K562 (cell line): ENCODE results near the gene MYCBP2. TPM values are rescaled to one million over a fixed set of nuclear protein-coding genes. Genes with fewer than 3 reads are reported as not detected.

ENCODE experiments used
- ATAC-seq: fragments of 200-7000 bp; cut with Tn5 transposase; 3 replicates; pipeline ENCODE4 v1.9.1; 2020; ENCODE audit warnings: moderate library complexity
- BruUV-seq: library from RNA; stranded (reverse); fragments of 400-500 nt; replicated peaks from 2 replicates; lab custom pipeline; 2021; lab: Mats Ljungman, UMichigan
- CTCF ChIA-PET: fragments of 300-600 bp; formaldehyde crosslinking; extraction: SDS; loops from one replicate; lab custom pipeline; 2021; ENCODE audit warnings: low intra/inter-chr PET ratio; lab: Yijun Ruan, JAX
- POLR2A ChIA-PET: fragments of 300-600, 350-650 bp; sonication (Branson Sonifier 250); formaldehyde crosslinking; extraction: SDS; loops from one replicate; lab custom pipeline; 2021; ENCODE audit warnings: antibody characterized with exemption, inconsistent platforms; lab: Yijun Ruan, JAX
- DNase-seq, 4 experiments: peaks; one replicate each; pipeline versions ENCODE4 v3.0.0 to v3.0.0-alpha.2; 2011 to 2018; ENCODE audit warnings: low spot score in 3 of 4, mixed read lengths in 3 of 4; ENCODE audit errors: extremely low read depth in 1 of 4
- FAIRE-seq: peaks from 2 replicates; lab custom pipeline; 2011; peaks lifted over from hg19 to GRCh38; lab: Jason Lieb, UNC
- H2AFZ ChIP-seq: 2 replicates; pipeline ENCODE4 v1.6.0; 2011; ENCODE audit warnings: low read depth, low read length, control low read depth, inconsistent platforms
- H3K27ac ChIP-seq: fragments of 200-600 bp; 3 replicates; pipeline ENCODE4 v1.8.0; 2011; ENCODE audit warnings: low read depth, mild to moderate bottlenecking, control low read depth, inconsistent platforms, low read length, moderate library complexity, mixed read lengths; ENCODE audit errors: extremely low read depth
- H3K27me3 ChIP-seq, 2 experiments: fragments of 300-600 bp in 1 of 2; 2 replicates in 1 of 2; 3 replicates in 1 of 2; pipeline versions ENCODE4 v1.6.0 to v1.8.0; 2011; ENCODE audit warnings: inconsistent platforms in 2 of 2, low read length in 2 of 2, mild to moderate bottlenecking in 1 of 2, mixed read lengths in 1 of 2, moderate library complexity in 1 of 2; ENCODE audit not compliant: control insufficient read depth in 2 of 2, insufficient read depth in 2 of 2
- H3K36me3 ChIP-seq: fragments of 300-600 bp; 3 replicates; pipeline ENCODE4 v1.8.0; 2011; ENCODE audit warnings: mild to moderate bottlenecking, low read length, inconsistent platforms; ENCODE audit not compliant: control insufficient read depth, insufficient read depth
- H3K4me1 ChIP-seq, 2 experiments: fragments of 200-600 bp in 1 of 2; replicated peaks in 1 of 2; 2 replicates in 1 of 2; 3 replicates in 1 of 2; pipeline versions ENCODE4 v1.5.1 to v1.8.0; 2011; ENCODE audit warnings: inconsistent platforms in 2 of 2, low read length in 2 of 2, mild to moderate bottlenecking in 1 of 2, mixed read lengths in 1 of 2, moderate library complexity in 1 of 2; ENCODE audit not compliant: control insufficient read depth in 2 of 2, insufficient read depth in 2 of 2
- H3K4me2 ChIP-seq: 2 replicates; pipeline ENCODE4 v1.6.1; 2011; ENCODE audit warnings: low read length, control low read depth, inconsistent platforms, mixed read lengths; ENCODE audit not compliant: insufficient read depth
- H3K4me3 ChIP-seq: fragments of 200-600 bp; sonication (generic), shearing (Covaris generic); 2 replicates; pipeline ENCODE4 v1.5.1; 2016; ENCODE audit warnings: control low read depth, inconsistent platforms
- H3K79me2 ChIP-seq: fragments of 200-600 bp; 3 replicates; pipeline ENCODE4 v1.8.0; 2011; ENCODE audit warnings: low read length, inconsistent platforms; ENCODE audit not compliant: control insufficient read depth, insufficient read depth
- H3K9ac ChIP-seq, 2 experiments: 2 replicates each; pipeline versions ENCODE4 v1.6.0 to v1.6.1; 2011; ENCODE audit warnings: low read depth in 2 of 2, low read length in 2 of 2, control low read depth in 1 of 2, inconsistent platforms in 1 of 2, mild to moderate bottlenecking in 1 of 2, mixed read lengths in 1 of 2; ENCODE audit not compliant: insufficient read depth in 1 of 2
- H3K9me1 ChIP-seq: one replicate; pipeline ENCODE4 v1.6.0; 2011; ENCODE audit warnings: inconsistent platforms, mild to moderate bottlenecking, low read length, moderate library complexity; ENCODE audit not compliant: control insufficient read depth, insufficient read depth
- H3K9me3 ChIP-seq: replicated peaks from 2 replicates; pipeline ENCODE4 v1.5.1; 2011; ENCODE audit warnings: low read depth, low read length, inconsistent platforms; ENCODE audit not compliant: control insufficient read depth, insufficient read depth
- H4K20me1 ChIP-seq: replicated peaks from 2 replicates; pipeline ENCODE4 v1.6.1; 2011; ENCODE audit warnings: low read length, inconsistent platforms, mixed read lengths; ENCODE audit not compliant: control insufficient read depth, insufficient read depth
- COPS2 ChIP-seq: fragments of 450-650 bp; conservative IDR thresholded peaks from 2 replicates; pipeline ENCODE4 v1.6.1; 2016; ENCODE audit warnings: mild to moderate bottlenecking, moderate library complexity
- ETV5 ChIP-seq: sonication (generic); formaldehyde crosslinking; IDR thresholded peaks from 2 replicates; pipeline ENCODE4 v1.4.0; 2020; ENCODE audit warnings: low read depth, mild to moderate bottlenecking, missing genetic modification reagents
- GATA2 ChIP-seq: sonication (generic); formaldehyde crosslinking; IDR thresholded peaks from 2 replicates; pipeline ENCODE4 v1.4.0; 2020; ENCODE audit warnings: mild to moderate bottlenecking, missing genetic modification reagents
- MYBL2 ChIP-seq, 2 experiments: fragments of 450-650 bp in 1 of 2; sonication (generic) in 1 of 2; formaldehyde crosslinking in 1 of 2; IDR thresholded peaks; 2 replicates each; pipeline versions ENCODE4 v1.6.1 to v1.8.1; 2017 to 2022; ENCODE audit warnings: borderline replicate concordance in 1 of 2, inconsistent platforms in 1 of 2, low read depth in 1 of 2, mild to moderate bottlenecking in 1 of 2, missing genetic modification reagents in 1 of 2, moderate library complexity in 1 of 2
- NCOR1 ChIP-seq: fragments of 450-650 bp; IDR thresholded peaks from 2 replicates; pipeline ENCODE4 v1.6.1; 2016; ENCODE audit warnings: mild to moderate bottlenecking, moderate library complexity
- NRF1 ChIP-seq, 2 experiments: fragments of 450-650 bp; IDR thresholded peaks in 1 of 2; conservative IDR thresholded peaks in 1 of 2; 2 replicates each; pipeline ENCODE4 v1.6.1; 2014; ENCODE audit warnings: mild to moderate bottlenecking in 2 of 2
- ZEB2 ChIP-seq: fragments of 450-650 bp; IDR thresholded peaks from 2 replicates; pipeline ENCODE4 v1.6.1; 2016
- ZKSCAN3 ChIP-seq: fragments of 250-450 bp; sonication (Bioruptor Pico); IDR thresholded peaks from 2 replicates; pipeline ENCODE4 v1.4.0; 2020
- WGBS: fragments of 100-300 bp; shearing (Covaris generic); methylation state at CpG from one replicate; pipeline ENCODE4 v1.1.6; 2016; ENCODE audit warnings: low coverage, mixed read lengths; ENCODE audit not compliant: insufficient coverage; ENCODE audit errors: missing lambda C conversion rate; 5-methylcytosine and 5-hydroxymethylcytosine counted together
- in situ Hi-C: fragments of 300-500 bp; cut with MboI; formaldehyde crosslinking; loops from 4 replicates; pipeline ENCODE4 v1.15.0; 2018; ENCODE audit warnings: inconsistent platforms, mixed read lengths
- intact Hi-C: fragments of 100-400 bp; cut with micrococcal nuclease; formaldehyde crosslinking; loops from 2 replicates; pipeline ENCODE4 v1.14.2; 2022
- polyA plus RNA-seq, 8 experiments: library from polyadenylated mRNA; depleted of rRNA in 4 of 8; stranded (reverse) in 5 of 8; unstranded in 3 of 8; fragments of >200 nt; fragmentation: Nextera tagmentation in 2 of 8; fragmentation: Illumina TruSeq in 1 of 8; extraction: Ambion mirVana in 2 of 8; extraction: Trizol in 1 of 8; gene quantifications; 2 replicates each; pipeline versions ENCODE4 v1.2.1 to v1.2.3, GENCODE V29; 2011 to 2014; ENCODE audit warnings: inconsistent platforms in 1 of 8, missing spikeins in 1 of 8
- total RNA-seq, 7 experiments: library from RNA; depleted of rRNA in 6 of 7; stranded (reverse); fragments of >200 nt in 6 of 7; fragmentation: Illumina TruSeq in 2 of 7; extraction: Trizol in 2 of 7; gene quantifications; 2 replicates each; pipeline versions ENCODE4 v1.2.1 to v1.2.3, GENCODE V29; 2011 to 2021; ENCODE audit warnings: low replicate concordance in 1 of 7

The MYCBP2 gene
- total and polyA plus RNA-seq, 9 of the 15 experiments (the other 6 are each of a cell fraction or from before 2014, with no cell fraction given) = 13.2 to 47.2 (median 28.9) TPM

- Histone ChIP-seq H3K4me2 (no peak overlapping the region), H3K4me3 (no peak overlapping the region), H3K9me1 (no peaks in the 10 kb centered on the region), H3K9ac (no peak overlapping the region)
- WGBS = 11% methylated on average over 4 of the region's 4 CpGs
- DNase-seq (no peak), FAIRE-seq (no peak)
- in situ Hi-C loops = no loop called here
- CTCF ChIA-PET = no interaction called here
- TF ChIP-seq MYBL2 (IDR thresholded peaks at IDR 0.05; ENCODE audit: low read depth) (no peak), MYBL2 (CRISPR knock-in tag; IDR thresholded peaks at IDR 0.05; ENCODE audit: borderline replicate concordance) (no peak), ZEB2 (no peak), COPS2 (no peak), NRF1 (conservative IDR thresholded peaks at IDR 0.05 in 1 of 2, IDR thresholded peaks at IDR 0.05 in 1 of 2) (no peak), ZKSCAN3 (CRISPR knock-in tag) (no peak), ETV5 (CRISPR knock-in tag) (no peak), GATA2 (CRISPR knock-in tag) (no peak)
- TF ChIP-seq, all 486 proteins: peak for 0
- intact Hi-C loops = no loop called here
- Histone ChIP-seq H3K79me2 (no peaks in the 10 kb centered on the region), H3K27me3 (no peaks in the 10 kb centered on the region), H2AFZ (no peak overlapping the region), H3K9me3 (no peaks in the 10 kb centered on the region), H3K27ac (no peak overlapping the region), H3K36me3 (no peaks in the 10 kb centered on the region), H4K20me1 (no peaks in the 10 kb centered on the region), H3K4me1 (no peaks in the 10 kb centered on the region)
- no peak for ATAC-seq
- no TSS peak for BruUV-seq
- POLR2A ChIA-PET = interaction anchor here (1.0 kb wide), 1 partner anchor 9 kb away, joined by 3 read pairs; no protein-coding TSS in a partner anchor
Observed at GRCh38 chr13:77343841-77344240, 16.9 kb upstream of the MYCBP2 start.

- H4K20me1 ChIP-seq = no peaks in the 10 kb centered on the region
- TF ChIP-seq NCOR1 = no peak
- no TSS peak for BruUV-seq
- H3K9ac ChIP-seq = no peak overlapping the region
- POLR2A ChIA-PET = no interaction called here
- no peaks in the 10 kb centered on the region for H3K36me3 ChIP-seq
- no peak overlapping the region for H3K4me3 ChIP-seq
- ATAC-seq = no peak
- DNase-seq = no peak
- H3K9me1 ChIP-seq = no peaks in the 10 kb centered on the region
- WGBS = 0% methylated on average over 2 of the region's 2 CpGs
- no peak overlapping the region for H3K4me2 ChIP-seq
- H3K79me2 ChIP-seq = no peaks in the 10 kb centered on the region
- peaks cover 0 to 4% of the 10 kb centered on the region in 2 experiments; a peak in 2 of 5 replicates for H3K27me3 ChIP-seq
- no peak overlapping the region for H3K27ac ChIP-seq
- FAIRE-seq = no peak
- H3K4me1 ChIP-seq = no peaks in the 10 kb centered on the region
- no peaks in the 10 kb centered on the region for H3K9me3 ChIP-seq
- in situ Hi-C loops (no loop called here), intact Hi-C loops (no loop called here)
- no peak overlapping the region for H2AFZ ChIP-seq
- CTCF ChIA-PET = no interaction called here
Observed at GRCh38 chr13:77339408-77339807, 12.5 kb upstream of the MYCBP2 start.
